Esophagus muscularis mucosa (tissue), 4 donors: Measurements from ENCODE around the gene CCDC83. TPM values are rescaled to one million over a fixed set of nuclear protein-coding genes. Genes with fewer than 3 reads are reported as not detected.

Source experiments
- DNase-seq: peaks from one replicate; pipeline ENCODE4 v3.0.0-alpha.2; 2017; ENCODE audit errors: extremely low spot score
- H3K27ac ChIP-seq, 4 donors: fragments of 200-600 bp; sonication (generic); replicated peaks in 1 of 4; 1 replicate in 3 of 4; 2 replicates in 1 of 4; pipeline ENCODE4 v1.5.1; 2016 to 2019; ENCODE audit warnings: mild to moderate bottlenecking in 1 of 4
- H3K27me3 ChIP-seq, 4 donors: fragments of 200-600 bp; sonication (generic); one replicate each; pipeline versions ENCODE4 v1.5.1 to v1.6.0; 2016 to 2019
- H3K36me3 ChIP-seq, 4 donors: fragments of 200-600 bp; sonication (generic); one replicate each; pipeline ENCODE4 v1.5.1; 2016 to 2019
- H3K4me1 ChIP-seq, 4 donors: fragments of 200-600 bp; sonication (generic); one replicate each; pipeline ENCODE4 v1.5.1; 2016 to 2019
- H3K4me3 ChIP-seq, 4 donors: fragments of 200-600 bp; sonication (generic); 1 replicate in 2 of 4; 2 replicates in 2 of 4; pipeline ENCODE4 v1.5.1; 2016 to 2019; ENCODE audit warnings: mild to moderate bottlenecking in 4 of 4, moderate library complexity in 1 of 4
- H3K9me3 ChIP-seq, 4 donors: fragments of 200-600 bp; sonication (generic); 1 replicate in 3 of 4; 2 replicates in 1 of 4; pipeline ENCODE4 v1.5.1; 2016 to 2019
- EP300 ChIP-seq: sonication (generic); formaldehyde crosslinking; IDR thresholded peaks from one replicate; pipeline ENCODE4 v1.6.1; 2017; ENCODE audit warnings: antibody characterized with exemption
- POLR2A ChIP-seq: fragments of 450-650 bp; IDR thresholded peaks from one replicate; pipeline ENCODE4 v1.6.1; 2017; ENCODE audit warnings: antibody characterized with exemption, moderate library complexity, mild to moderate bottlenecking, low read depth
- POLR2AphosphoS5 ChIP-seq, 2 donors: sonication (generic); formaldehyde crosslinking; IDR thresholded peaks; one replicate each; pipeline ENCODE4 v1.6.1; 2017; ENCODE audit warnings: antibody characterized with exemption in 2 of 2
- WGBS: methylation state at CpG from one replicate; pipeline ENCODE4 v1.1.5; 2018; 5-methylcytosine and 5-hydroxymethylcytosine counted together
- intact Hi-C: fragments of 100-400 bp; cut with DNase I; formaldehyde crosslinking; loops from one replicate; pipeline ENCODE4 v1.15.1; 2023
- total RNA-seq, 4 donors: library from RNA; depleted of rRNA; stranded (reverse); fragments of >200 nt; gene quantifications; one replicate each; pipeline versions ENCODE4 v1.1.0 to v1.2.1, GENCODE V29; 2016
- TF ChIP-seq, protein P1 (sequence below), 3 experiments: fragments of 200-600 bp in 2 of 3; fragments of 450-650 bp in 1 of 3; sonication (generic) in 2 of 3; IDR thresholded peaks; one replicate each; pipeline ENCODE4 v1.5.1; 2017 to 2019; ENCODE audit warnings: antibody characterized with exemption in 3 of 3, mild to moderate bottlenecking in 2 of 3, moderate library complexity in 1 of 3

Gene CCDC83
- total RNA-seq, 4 donors from 2014 or later = not detected

DNA sequence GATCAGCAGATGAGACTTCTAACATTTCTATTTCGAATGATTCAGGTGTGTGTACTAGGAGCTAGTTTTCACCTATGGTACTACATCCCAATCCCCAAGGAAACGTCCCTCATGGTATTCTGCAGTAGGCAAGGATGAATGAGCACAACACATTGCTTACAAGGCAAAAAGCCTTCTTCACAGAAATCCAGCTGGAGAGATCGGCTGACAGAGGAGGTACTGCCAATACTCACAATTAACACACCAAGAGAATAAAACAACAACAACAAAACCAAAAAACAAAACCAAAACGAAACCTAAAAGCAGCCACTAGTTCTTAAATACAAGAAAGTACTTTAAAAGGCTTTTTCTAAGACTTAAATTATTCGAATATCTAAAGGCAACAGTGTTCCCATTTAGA is 112.3 kb downstream of the CCDC83 start:
- intact Hi-C loops = no loop called here
- no peak overlapping the region for H3K27ac ChIP-seq

More for the DNA sequence above, 112.3 kb downstream of the CCDC83 start:
- WGBS = 72% methylated on average over 5 of the region's 5 CpGs
- H3K36me3 ChIP-seq = peaks cover 16 to 76% (median 44%) of the 10 kb centered on the region in 4 donors
- DNase-seq = no peak
- TF ChIP-seq POLR2AphosphoS5 (IDR thresholded peaks at IDR 0.05) (no peak), POLR2A (no peak), EP300 (no peak)
- TF ChIP-seq, protein P1, sequence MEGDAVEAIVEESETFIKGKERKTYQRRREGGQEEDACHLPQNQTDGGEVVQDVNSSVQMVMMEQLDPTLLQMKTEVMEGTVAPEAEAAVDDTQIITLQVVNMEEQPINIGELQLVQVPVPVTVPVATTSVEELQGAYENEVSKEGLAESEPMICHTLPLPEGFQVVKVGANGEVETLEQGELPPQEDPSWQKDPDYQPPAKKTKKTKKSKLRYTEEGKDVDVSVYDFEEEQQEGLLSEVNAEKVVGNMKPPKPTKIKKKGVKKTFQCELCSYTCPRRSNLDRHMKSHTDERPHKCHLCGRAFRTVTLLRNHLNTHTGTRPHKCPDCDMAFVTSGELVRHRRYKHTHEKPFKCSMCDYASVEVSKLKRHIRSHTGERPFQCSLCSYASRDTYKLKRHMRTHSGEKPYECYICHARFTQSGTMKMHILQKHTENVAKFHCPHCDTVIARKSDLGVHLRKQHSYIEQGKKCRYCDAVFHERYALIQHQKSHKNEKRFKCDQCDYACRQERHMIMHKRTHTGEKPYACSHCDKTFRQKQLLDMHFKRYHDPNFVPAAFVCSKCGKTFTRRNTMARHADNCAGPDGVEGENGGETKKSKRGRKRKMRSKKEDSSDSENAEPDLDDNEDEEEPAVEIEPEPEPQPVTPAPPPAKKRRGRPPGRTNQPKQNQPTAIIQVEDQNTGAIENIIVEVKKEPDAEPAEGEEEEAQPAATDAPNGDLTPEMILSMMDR (IDR thresholded peaks at IDR 0.05) = no peak
- H3K4me3 ChIP-seq = no peak overlapping the region
- H3K9me3 ChIP-seq = no peaks in the 10 kb centered on the region
- H3K27me3 ChIP-seq = no peaks in the 10 kb centered on the region
- H3K4me1 ChIP-seq = peaks cover 16 to 33% (median 27%) of the 10 kb centered on the region in 4 donors

Other genes starting within 250 kb of the CCDC83 start
- 10 to 100 TPM in 2 of 4 donors, 1 to 10 TPM in 2; 7.3 to 14.1 (median 11.1) TPM for gene DLG2, start 228.0 kb upstream of the CCDC83 start, total RNA-seq
- gene TMEM126B, start 226.8 kb upstream of the CCDC83 start, total RNA-seq = 10 to 100 TPM; 25.4 to 65.2 (median 46.6) TPM
- gene TMEM126A, start 207.4 kb upstream of the CCDC83 start, total RNA-seq = 10 to 100 TPM; 19.0 to 48.6 (median 26.8) TPM
- gene CREBZF, start 190.3 kb upstream of the CCDC83 start, total RNA-seq = 10 to 100 TPM; 34.8 to 60.6 (median 37.0) TPM
- 1 to 10 TPM in 3 of 4 donors, under 1 TPM in 1; 0.83 to 2.9 (median 2.5) TPM for gene CCDC89, start 169.2 kb upstream of the CCDC83 start, total RNA-seq
- gene SYTL2, start 44.2 kb upstream of the CCDC83 start, total RNA-seq = 10 to 100 TPM in 2 of 4 donors, 1 to 10 TPM in 2; 7.1 to 10.4 (median 8.8) TPM
- 100 to 1,000 TPM; 228 to 281 (median 266) TPM for gene PICALM, start 213.7 kb downstream of the CCDC83 start, total RNA-seq